Caco-2 (cell line): ENCODE results near the gene SUSD5. TPM values are rescaled to one million over a fixed set of nuclear protein-coding genes. Genes with fewer than 3 reads are reported as not detected.

Experiments
- BruUV-seq: library from RNA; stranded (reverse); fragments of 400-500 nt; replicated peaks from 2 replicates; lab custom pipeline; 2021; lab: Mats Ljungman, UMichigan
- CTCF ChIA-PET: fragments of 300-600 bp; sonication (Branson Sonifier 250); formaldehyde crosslinking; loops from one replicate; lab custom pipeline; 2022; ENCODE audit warnings: antibody characterized with exemption; lab: Charles Lee
- POLR2A ChIA-PET: fragments of 300-600 bp; sonication (Branson Sonifier 250); formaldehyde crosslinking; loops from one replicate; lab custom pipeline; 2022; ENCODE audit warnings: antibody characterized with exemption; lab: Charles Lee
- DNase-seq, 2 experiments: peaks; one replicate each; pipeline versions ENCODE4 v3.0.0 to v3.0.0-alpha.2; 2020 to 2022
- H3K27me3 ChIP-seq: replicated peaks from 2 replicates; pipeline ENCODE4 v1.6.0; 2011; ENCODE audit warnings: low read length; ENCODE audit not compliant: control insufficient read depth, insufficient read depth
- H3K36me3 ChIP-seq: 2 replicates; pipeline ENCODE4 v1.5.1; 2011; ENCODE audit warnings: low read length; ENCODE audit not compliant: control insufficient read depth, insufficient read depth
- H3K4me1 ChIP-seq: fragments of 250-450 bp; sonication (Bioruptor Pico); 2 replicates; pipeline ENCODE4 v1.5.1; 2020; ENCODE audit warnings: mild to moderate bottlenecking
- H3K4me3 ChIP-seq: 2 replicates; pipeline ENCODE4 v1.5.1; 2011; ENCODE audit warnings: low read depth, mild to moderate bottlenecking, control low read depth, low read length
- H3K9me3 ChIP-seq: fragments of 250-450 bp; sonication (Bioruptor Pico); 2 replicates; pipeline ENCODE4 v1.5.1; 2020; ENCODE audit warnings: mild to moderate bottlenecking, moderate library complexity
- H3K27ac Mint-ChIP-seq: one replicate; pipeline ENCODE4 v1.8.0; 2022; ENCODE audit warnings: mixed read lengths; ENCODE audit not compliant: unreplicated experiment
- H3K27me3 Mint-ChIP-seq: one replicate; pipeline ENCODE4 v1.8.0; 2022; ENCODE audit warnings: mixed read lengths; ENCODE audit not compliant: insufficient read depth, unreplicated experiment
- H3K36me3 Mint-ChIP-seq: one replicate; pipeline ENCODE4 v1.8.0; 2022; ENCODE audit warnings: mild to moderate bottlenecking, mixed read lengths; ENCODE audit not compliant: insufficient read depth, unreplicated experiment
- H3K4me1 Mint-ChIP-seq: one replicate; pipeline ENCODE4 v1.8.0; 2022; ENCODE audit warnings: low read depth, mixed read lengths; ENCODE audit not compliant: unreplicated experiment
- H3K4me3 Mint-ChIP-seq: one replicate; pipeline ENCODE4 v1.8.0; 2022; ENCODE audit warnings: mild to moderate bottlenecking, moderate library complexity, mixed read lengths; ENCODE audit not compliant: unreplicated experiment
- H3K9me3 Mint-ChIP-seq: one replicate; pipeline ENCODE4 v1.8.0; 2022; ENCODE audit warnings: mixed read lengths; ENCODE audit not compliant: unreplicated experiment
- intact Hi-C: fragments of 100-400 bp; cut with micrococcal nuclease; formaldehyde crosslinking; loops from one replicate; pipeline ENCODE4 v1.10.0; 2022; ENCODE audit not compliant: unreplicated experiment
- total RNA-seq: library from RNA; stranded (reverse); gene quantifications from 2 replicates; pipeline ENCODE4 v1.2.3, GENCODE V29; 2022
- TF ChIP-seq, protein P1 (sequence below), 2 experiments: fragments of 200-600 bp in 1 of 2; IDR thresholded peaks; 1 replicate in 1 of 2; 2 replicates in 1 of 2; pipeline versions ENCODE4 v1.5.1 to v1.8.0; 2011 to 2022; ENCODE audit warnings: antibody characterized with exemption in 1 of 2, control low read depth in 1 of 2, inconsistent platforms in 1 of 2, low read depth in 1 of 2, low read length in 1 of 2, mild to moderate bottlenecking in 1 of 2, moderate library complexity in 1 of 2; ENCODE audit not compliant: insufficient read depth in 1 of 2, severe bottlenecking in 1 of 2, unreplicated experiment in 1 of 2

The SUSD5 gene
- total RNA-seq, 1 experiment from 2014 or later: not detected

DNA sequence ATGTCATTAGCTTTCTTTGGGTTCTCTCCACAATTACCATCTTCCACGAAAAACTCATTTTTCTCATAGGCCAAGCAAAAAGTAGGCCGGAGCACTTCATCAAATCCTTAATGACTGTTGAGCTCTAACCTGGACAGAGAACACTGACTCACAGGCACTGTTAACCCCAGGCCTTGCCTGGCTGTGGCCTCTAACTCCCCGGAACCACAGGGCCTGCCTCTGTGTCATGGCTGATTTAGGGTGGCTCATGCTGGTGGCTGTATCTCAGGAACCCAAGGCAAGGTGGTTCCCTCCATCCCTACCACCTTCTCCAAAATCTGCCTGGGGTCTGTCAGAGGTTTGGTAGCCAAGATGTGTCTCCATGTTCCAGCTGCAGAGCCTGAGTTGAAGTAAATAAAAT lies 101.1 kb downstream of the SUSD5 start:
- no peaks in the 10 kb centered on the region for H3K27me3 ChIP-seq
- Mint-ChIP-seq H3K9me3 (no peaks in the 10 kb centered on the region), H3K27me3 (no peaks in the 10 kb centered on the region), H3K4me1 (no peaks in the 10 kb centered on the region), H3K36me3 (peaks cover 5% of the 10 kb centered on the region), H3K27ac (no peak overlapping the region), H3K4me3 (no peak overlapping the region)
- DNase-seq: no peak
- peaks cover 7% of the 10 kb centered on the region; the same call in 1 of the 2 replicates for H3K4me1 ChIP-seq
- no peak overlapping the region for H3K4me3 ChIP-seq
- no TSS peak for BruUV-seq
- TF ChIP-seq, protein P1, sequence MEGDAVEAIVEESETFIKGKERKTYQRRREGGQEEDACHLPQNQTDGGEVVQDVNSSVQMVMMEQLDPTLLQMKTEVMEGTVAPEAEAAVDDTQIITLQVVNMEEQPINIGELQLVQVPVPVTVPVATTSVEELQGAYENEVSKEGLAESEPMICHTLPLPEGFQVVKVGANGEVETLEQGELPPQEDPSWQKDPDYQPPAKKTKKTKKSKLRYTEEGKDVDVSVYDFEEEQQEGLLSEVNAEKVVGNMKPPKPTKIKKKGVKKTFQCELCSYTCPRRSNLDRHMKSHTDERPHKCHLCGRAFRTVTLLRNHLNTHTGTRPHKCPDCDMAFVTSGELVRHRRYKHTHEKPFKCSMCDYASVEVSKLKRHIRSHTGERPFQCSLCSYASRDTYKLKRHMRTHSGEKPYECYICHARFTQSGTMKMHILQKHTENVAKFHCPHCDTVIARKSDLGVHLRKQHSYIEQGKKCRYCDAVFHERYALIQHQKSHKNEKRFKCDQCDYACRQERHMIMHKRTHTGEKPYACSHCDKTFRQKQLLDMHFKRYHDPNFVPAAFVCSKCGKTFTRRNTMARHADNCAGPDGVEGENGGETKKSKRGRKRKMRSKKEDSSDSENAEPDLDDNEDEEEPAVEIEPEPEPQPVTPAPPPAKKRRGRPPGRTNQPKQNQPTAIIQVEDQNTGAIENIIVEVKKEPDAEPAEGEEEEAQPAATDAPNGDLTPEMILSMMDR (IDR thresholded peaks at IDR 0.05; ENCODE audit: insufficient read depth in 1 of 2, low read depth in 1 of 2, low read length in 1 of 2, severe bottlenecking in 1 of 2, unreplicated experiment in 1 of 2): no peak
- ChIA-PET CTCF (no interaction called here), POLR2A (no interaction called here)
- H3K36me3 ChIP-seq: no peaks in the 10 kb centered on the region; the same call in 1 of the 2 replicates
- intact Hi-C loops: no loop called here
- no peaks in the 10 kb centered on the region for H3K9me3 ChIP-seq

DNA sequence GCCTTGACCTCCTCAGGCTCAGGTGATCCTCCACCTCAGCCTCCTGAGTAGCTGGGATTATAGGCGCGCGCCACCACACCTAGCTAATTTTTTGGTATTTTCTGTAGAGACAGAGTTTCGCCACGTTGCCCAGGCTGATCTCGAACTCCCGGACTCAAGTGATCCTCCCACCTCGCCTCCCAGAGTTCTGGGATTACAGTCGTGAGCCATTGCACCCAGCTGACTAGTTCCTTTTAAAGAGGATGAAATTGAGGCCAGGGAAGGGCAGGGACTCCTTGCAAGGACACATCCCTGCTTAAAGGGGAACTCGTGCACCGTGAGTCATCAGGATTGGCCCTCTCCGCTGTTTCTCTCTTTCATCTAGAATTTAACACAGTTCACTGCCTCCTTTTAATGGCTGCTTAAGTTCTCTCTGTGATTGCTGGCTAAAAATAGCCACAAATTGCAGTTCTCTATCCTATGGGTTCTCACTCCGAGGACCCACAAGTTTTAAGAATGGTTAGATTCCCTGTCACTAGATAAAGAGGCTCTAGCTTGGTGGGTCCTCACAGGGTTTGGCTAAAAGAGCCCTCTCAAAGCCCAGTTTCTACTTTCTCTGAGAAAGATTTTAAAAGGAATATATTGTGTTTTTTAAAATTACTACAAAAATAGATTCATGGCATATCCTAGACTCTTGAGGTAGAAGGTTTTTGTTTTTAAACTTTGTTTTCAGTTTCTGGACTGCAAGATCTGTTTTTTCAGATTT lies 103.4 kb downstream of the SUSD5 start:
- Mint-ChIP-seq H3K27ac (no peak overlapping the region), H3K4me3 (peak overlapping the region; percentile 80), H3K4me1 (no peaks in the 10 kb centered on the region), H3K9me3 (no peaks in the 10 kb centered on the region), H3K36me3 (no peaks in the 10 kb centered on the region), H3K27me3 (no peaks in the 10 kb centered on the region)
- no peak overlapping the region; the same call in 1 of the 2 replicates for H3K4me3 ChIP-seq
- no peak for DNase-seq
- peaks cover 7% of the 10 kb centered on the region; the same call in 1 of the 2 replicates for H3K4me1 ChIP-seq
- BruUV-seq: no TSS peak
- TF ChIP-seq, protein P1 (IDR thresholded peaks at IDR 0.05; ENCODE audit: insufficient read depth in 1 of 2, low read depth in 1 of 2, low read length in 1 of 2, severe bottlenecking in 1 of 2, unreplicated experiment in 1 of 2): no peak
- H3K27me3 ChIP-seq: no peaks in the 10 kb centered on the region
- POLR2A ChIA-PET: no interaction called here
- CTCF ChIA-PET: no interaction called here
- intact Hi-C loops: no loop called here
- H3K36me3 ChIP-seq: no peaks in the 10 kb centered on the region; the same call in 1 of the 2 replicates
- H3K9me3 ChIP-seq: no peaks in the 10 kb centered on the region

DNA sequence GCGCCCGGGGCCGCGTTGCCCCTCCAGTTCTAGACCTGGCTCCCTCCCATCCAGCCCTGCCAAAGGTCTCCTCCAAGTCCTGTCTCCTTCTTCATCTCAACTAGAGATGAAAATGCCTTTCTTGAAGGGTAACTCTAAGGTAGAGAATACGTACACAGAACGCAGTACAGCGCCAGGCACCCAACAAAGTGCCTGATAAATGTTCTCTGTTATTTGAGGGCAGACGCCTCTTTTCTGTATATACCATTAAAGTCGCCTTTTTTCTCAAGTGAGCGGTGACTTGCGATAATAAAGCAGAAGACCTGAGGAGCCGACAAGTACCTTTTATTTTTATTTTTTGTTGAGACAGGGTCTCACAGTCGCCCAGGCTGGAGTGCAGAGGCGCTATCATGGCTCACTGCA lies 104.0 kb downstream of the SUSD5 start:
- Histone ChIP-seq H3K4me1 (peaks cover 7% of the 10 kb centered on the region; the same call in 1 of the 2 replicates), H3K27me3 (no peaks in the 10 kb centered on the region), H3K4me3 (peak overlapping the region; percentile 94), H3K9me3 (no peaks in the 10 kb centered on the region), H3K36me3 (no peaks in the 10 kb centered on the region; the same call in 1 of the 2 replicates)
- intact Hi-C loops: loop anchor here (1.0 kb wide), 1 partner anchor 17 kb away; the partner anchor contains the start of genes GLB1 and TMPPE
- POLR2A ChIA-PET: no interaction called here
- CTCF ChIA-PET: interaction anchor here (1.2 kb wide), 1 partner anchor 17 kb away, joined by 8 read pairs; no protein-coding TSS in a partner anchor
- H3K4me1 Mint-ChIP-seq: no peaks in the 10 kb centered on the region
- no peaks in the 10 kb centered on the region for H3K36me3 Mint-ChIP-seq
- H3K4me3 Mint-ChIP-seq: peak overlapping the region; percentile 80
- DNase-seq: no peak
- no TSS peak for BruUV-seq
- H3K9me3 Mint-ChIP-seq: no peaks in the 10 kb centered on the region
- TF ChIP-seq, protein P1 (IDR thresholded peaks at IDR 0.05; ENCODE audit: insufficient read depth in 1 of 2, low read depth in 1 of 2, low read length in 1 of 2, severe bottlenecking in 1 of 2, unreplicated experiment in 1 of 2): no peak
- H3K27me3 Mint-ChIP-seq: no peaks in the 10 kb centered on the region
- no peak overlapping the region for H3K27ac Mint-ChIP-seq
